ENCODE data around the gene MDFI.
"Not testable (repeated sequence)": the region's sequence is repeated elsewhere in the genome, so short reads cannot be mapped to it uniquely, and the experiment has no call there.

MDFI gene

GRCh38 chr6:41608443-41609151, 29.7 kb upstream of the MDFI start:
- H3K4me3 ChIP-seq (ENCODE audit: low read depth, low read length), result no peak overlapping the region
- TF ChIP-seq, protein P1, sequence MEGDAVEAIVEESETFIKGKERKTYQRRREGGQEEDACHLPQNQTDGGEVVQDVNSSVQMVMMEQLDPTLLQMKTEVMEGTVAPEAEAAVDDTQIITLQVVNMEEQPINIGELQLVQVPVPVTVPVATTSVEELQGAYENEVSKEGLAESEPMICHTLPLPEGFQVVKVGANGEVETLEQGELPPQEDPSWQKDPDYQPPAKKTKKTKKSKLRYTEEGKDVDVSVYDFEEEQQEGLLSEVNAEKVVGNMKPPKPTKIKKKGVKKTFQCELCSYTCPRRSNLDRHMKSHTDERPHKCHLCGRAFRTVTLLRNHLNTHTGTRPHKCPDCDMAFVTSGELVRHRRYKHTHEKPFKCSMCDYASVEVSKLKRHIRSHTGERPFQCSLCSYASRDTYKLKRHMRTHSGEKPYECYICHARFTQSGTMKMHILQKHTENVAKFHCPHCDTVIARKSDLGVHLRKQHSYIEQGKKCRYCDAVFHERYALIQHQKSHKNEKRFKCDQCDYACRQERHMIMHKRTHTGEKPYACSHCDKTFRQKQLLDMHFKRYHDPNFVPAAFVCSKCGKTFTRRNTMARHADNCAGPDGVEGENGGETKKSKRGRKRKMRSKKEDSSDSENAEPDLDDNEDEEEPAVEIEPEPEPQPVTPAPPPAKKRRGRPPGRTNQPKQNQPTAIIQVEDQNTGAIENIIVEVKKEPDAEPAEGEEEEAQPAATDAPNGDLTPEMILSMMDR (IDR thresholded peaks at IDR 0.05; ENCODE audit: control insufficient read depth, extremely low read depth, insufficient read depth), result no peak
- DNase-seq (ENCODE audit: low read depth), result no peak

DNA sequence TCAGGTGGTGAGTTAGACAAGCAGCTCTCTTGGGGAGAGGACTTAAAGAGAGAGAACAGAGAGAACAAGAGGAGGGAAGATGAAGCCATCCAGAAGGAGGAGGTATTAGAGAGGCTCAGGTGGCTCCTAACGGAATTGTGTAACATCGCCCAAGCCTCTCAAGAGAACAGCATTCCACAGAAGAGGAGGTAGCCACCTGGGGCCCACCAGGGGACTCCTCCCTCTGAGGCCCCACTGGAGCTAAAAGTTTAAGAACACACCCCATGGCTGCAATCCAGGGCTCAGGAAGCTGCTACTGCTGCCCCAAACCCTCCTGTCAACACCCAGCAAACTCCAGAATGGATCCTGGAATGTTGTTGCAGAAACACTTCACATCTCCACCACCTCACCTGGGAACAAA, 23.6 kb upstream of the MDFI start:
- TF ChIP-seq, protein P1 (IDR thresholded peaks at IDR 0.05; ENCODE audit: control insufficient read depth, extremely low read depth, insufficient read depth), result no peak
- DNase-seq (ENCODE audit: low read depth), result no peak

DNA sequence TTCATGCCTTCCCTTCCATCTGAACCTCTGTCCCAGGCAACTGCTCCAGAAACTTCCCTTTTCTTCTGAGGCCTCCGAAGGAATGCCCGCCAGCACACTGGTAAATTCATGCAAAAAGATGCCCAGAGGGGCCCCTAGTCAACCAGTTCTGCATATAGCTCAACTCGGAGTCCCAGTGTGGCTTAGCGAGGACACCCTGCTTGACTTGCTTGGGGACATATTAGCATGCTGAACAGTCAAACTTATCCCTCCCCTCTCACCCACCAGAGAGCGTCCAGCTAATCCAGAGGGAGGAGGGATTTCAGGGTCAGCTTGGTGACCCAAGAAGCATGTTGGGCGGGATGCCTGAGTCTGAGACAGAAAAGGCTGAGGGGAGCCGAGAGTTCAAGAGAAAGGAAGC, 23.0 kb upstream of the MDFI start:
- H3K4me3 ChIP-seq (ENCODE audit: low read depth, low read length), result no peak overlapping the region
- DNase-seq (ENCODE audit: low read depth), result no peak
- TF ChIP-seq, protein P1 (IDR thresholded peaks at IDR 0.05; ENCODE audit: control insufficient read depth, extremely low read depth, insufficient read depth), result no peak

More for the DNA sequence above, 23.6 kb upstream of the MDFI start:
- no peak overlapping the region for H3K4me3 ChIP-seq (ENCODE audit: low read depth, low read length)

DNA sequence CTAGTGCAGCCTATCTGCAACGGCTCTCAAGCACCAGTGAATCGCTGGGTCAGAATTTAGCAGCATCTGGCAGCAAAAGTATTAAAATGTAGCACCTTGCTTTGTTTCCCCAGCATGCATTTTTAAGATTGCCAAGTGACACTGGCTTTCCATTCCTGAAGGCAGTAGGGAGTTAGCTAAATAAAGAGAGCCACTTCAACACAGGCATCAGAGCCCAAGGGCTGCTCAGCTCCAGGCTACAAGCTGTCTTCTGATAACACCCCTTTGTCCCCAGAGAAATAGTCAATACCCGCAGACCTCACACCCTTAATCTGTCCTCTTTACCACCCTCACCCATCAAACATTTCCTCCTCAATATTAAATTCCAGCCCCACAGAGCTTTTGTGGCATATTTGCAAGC, 19.7 kb upstream of the MDFI start:
- H3K4me3 ChIP-seq (ENCODE audit: low read depth, low read length), result no peak overlapping the region
- no peak for DNase-seq (ENCODE audit: low read depth)
- TF ChIP-seq, protein P1 (IDR thresholded peaks at IDR 0.05; ENCODE audit: control insufficient read depth, extremely low read depth, insufficient read depth), result no peak

DNA sequence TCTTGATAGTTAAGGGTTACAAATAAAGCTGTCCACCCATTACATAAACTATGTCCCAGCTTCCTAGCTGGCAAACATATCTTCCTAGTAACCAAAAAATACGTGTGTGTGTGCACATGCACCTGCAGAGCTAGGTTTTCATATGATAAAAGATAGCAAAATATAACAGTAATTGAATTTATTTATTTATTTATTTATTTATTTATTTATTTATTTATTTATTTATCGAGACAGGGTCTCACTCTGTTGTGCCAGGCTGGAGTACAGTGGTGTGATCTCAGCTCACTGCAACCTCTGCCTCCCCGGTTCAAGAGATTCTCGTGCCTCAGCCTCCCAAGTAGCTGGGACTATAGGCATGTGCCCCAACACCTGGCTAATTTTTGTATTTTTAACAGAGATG, 19.1 kb upstream of the MDFI start:
- not testable (repeated sequence) for H3K4me3 ChIP-seq (ENCODE audit: low read depth, low read length); DNase-seq (ENCODE audit: low read depth)

- TF ChIP-seq, protein P1 (IDR thresholded peaks at IDR 0.05; ENCODE audit: control insufficient read depth, extremely low read depth, insufficient read depth), result no peak
- no peak overlapping the region for H3K4me3 ChIP-seq (ENCODE audit: low read depth, low read length)
- no peak for DNase-seq (ENCODE audit: low read depth)
Measured at GRCh38 chr6:41621367-41621766, 16.9 kb upstream of the MDFI start.

GRCh38 chr6:41621802-41622201, 16.5 kb upstream of the MDFI start:
- DNase-seq (ENCODE audit: low read depth), result no peak
- H3K4me3 ChIP-seq (ENCODE audit: low read depth, low read length), result no peak overlapping the region
- TF ChIP-seq, protein P1 (IDR thresholded peaks at IDR 0.05; ENCODE audit: control insufficient read depth, extremely low read depth, insufficient read depth), result no peak

All from LNCaP clone FGC (cell line).